ENCODE data around the gene SYT8.

Gene SYT8

DNA sequence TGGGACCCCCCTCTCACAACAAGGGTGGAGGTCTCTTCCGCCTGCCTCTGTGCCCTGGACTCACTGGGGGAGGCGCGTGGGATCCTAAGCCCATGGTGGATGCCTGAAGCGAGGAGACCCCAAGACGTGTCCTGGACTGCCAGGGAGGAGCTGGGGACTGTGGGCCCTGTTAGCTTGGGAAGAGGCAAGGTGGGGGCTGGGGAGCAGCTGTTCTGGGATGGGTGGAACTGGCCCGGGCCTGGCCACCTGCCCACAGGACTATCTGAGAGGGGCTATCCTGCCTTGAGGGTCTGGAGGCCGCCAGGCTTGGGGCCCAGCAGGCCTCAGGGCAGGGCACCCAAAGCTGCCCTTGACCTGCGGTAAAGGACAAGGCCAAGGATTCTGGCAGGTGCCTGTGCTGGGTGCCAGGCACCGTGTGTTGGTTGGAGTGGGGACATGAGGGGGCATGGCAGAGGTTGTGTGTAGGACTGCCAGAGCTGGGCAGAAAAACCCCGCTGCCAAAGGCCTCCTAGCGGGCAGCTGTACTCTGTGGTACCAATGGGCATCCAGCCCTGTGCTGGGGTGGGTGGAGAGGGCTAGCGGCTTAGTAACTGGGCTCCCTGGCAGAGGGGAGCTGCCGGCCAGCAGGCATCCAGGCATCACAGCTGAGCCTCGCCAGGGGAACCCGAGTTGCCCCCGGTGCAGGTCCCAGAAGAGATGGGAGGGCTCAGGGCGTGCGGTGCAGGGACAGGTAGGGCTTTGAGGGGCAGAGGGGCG lies 18.8 kb downstream of the SYT8 start:
- Histone ChIP-seq H3K4me3 (ENCODE audit: insufficient read depth, low read depth, low read length) (no peak overlapping the region), H3K36me3 (ENCODE audit: control insufficient read depth, insufficient read depth, low read length) (no peaks in the 10 kb centered on the region), H3K9me3 (ENCODE audit: control insufficient read depth, low read length) (no peaks in the 10 kb centered on the region), H3K27me3 (ENCODE audit: control insufficient read depth, insufficient read depth, low read length, poor library complexity, severe bottlenecking) (no peaks in the 10 kb centered on the region), H3K4me1 (ENCODE audit: control insufficient read depth, insufficient read depth, low read length) (peaks cover under 1% of the 10 kb centered on the region), H3K27ac (ENCODE audit: insufficient read depth, low read depth, low read length, poor library complexity, severe bottlenecking) (no peak overlapping the region)
- 94 to 95% methylated on average over 19 of the region's 19 CpGs for WGBS, 2 experiments

DNA sequence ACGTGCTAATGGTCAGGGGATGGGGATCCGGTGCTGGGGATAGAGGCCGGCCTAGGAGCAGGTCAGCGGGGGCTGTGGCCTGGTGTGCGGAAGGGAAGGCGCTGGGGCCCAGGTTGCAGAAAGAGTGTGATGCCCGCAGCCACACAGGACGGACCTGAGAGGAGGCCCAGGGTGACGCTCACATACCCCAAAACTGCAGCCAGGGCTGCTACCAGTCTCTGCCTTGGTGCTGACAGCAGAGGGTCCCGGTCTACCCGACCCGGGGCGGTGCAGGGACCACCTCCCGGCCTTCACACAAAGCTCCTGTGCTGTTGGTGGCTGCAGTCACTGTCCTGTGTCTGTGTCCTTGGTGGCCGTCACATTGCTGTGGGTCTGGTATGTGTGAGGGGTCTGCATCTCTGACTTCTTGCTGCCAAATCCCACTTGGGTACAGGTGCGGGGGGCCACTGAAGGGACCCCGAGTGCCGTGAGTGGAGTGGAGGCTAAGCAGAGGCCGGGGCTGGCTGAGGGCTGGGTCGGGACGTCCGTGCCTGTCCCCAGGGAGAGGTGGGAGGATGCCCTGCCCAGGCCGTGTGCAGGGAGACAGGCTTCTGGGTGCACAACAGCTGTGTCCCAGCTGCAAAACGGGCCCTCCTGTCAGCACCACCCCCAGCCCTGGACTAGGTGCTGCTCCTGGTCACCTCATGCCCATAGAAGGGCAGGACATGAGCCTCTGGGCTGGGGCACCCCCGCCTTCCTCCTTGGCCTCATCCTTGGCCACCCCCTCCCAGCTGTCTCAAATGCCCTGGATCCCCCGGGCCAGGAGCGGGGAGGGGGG lies 19.6 kb downstream of the SYT8 start:
- Histone ChIP-seq H3K27me3 (ENCODE audit: control insufficient read depth, insufficient read depth, low read length, poor library complexity, severe bottlenecking) (no peaks in the 10 kb centered on the region), H3K27ac (ENCODE audit: insufficient read depth, low read depth, low read length, poor library complexity, severe bottlenecking) (no peak overlapping the region), H3K36me3 (ENCODE audit: control insufficient read depth, insufficient read depth, low read length) (no peaks in the 10 kb centered on the region), H3K4me1 (ENCODE audit: control insufficient read depth, insufficient read depth, low read length) (peaks cover 4% of the 10 kb centered on the region), H3K9me3 (ENCODE audit: control insufficient read depth, low read length) (no peaks in the 10 kb centered on the region), H3K4me3 (ENCODE audit: insufficient read depth, low read depth, low read length) (no peak overlapping the region)
- WGBS, 2 experiments: 90 to 91% methylated on average over 27 of the region's 27 CpGs

DNA sequence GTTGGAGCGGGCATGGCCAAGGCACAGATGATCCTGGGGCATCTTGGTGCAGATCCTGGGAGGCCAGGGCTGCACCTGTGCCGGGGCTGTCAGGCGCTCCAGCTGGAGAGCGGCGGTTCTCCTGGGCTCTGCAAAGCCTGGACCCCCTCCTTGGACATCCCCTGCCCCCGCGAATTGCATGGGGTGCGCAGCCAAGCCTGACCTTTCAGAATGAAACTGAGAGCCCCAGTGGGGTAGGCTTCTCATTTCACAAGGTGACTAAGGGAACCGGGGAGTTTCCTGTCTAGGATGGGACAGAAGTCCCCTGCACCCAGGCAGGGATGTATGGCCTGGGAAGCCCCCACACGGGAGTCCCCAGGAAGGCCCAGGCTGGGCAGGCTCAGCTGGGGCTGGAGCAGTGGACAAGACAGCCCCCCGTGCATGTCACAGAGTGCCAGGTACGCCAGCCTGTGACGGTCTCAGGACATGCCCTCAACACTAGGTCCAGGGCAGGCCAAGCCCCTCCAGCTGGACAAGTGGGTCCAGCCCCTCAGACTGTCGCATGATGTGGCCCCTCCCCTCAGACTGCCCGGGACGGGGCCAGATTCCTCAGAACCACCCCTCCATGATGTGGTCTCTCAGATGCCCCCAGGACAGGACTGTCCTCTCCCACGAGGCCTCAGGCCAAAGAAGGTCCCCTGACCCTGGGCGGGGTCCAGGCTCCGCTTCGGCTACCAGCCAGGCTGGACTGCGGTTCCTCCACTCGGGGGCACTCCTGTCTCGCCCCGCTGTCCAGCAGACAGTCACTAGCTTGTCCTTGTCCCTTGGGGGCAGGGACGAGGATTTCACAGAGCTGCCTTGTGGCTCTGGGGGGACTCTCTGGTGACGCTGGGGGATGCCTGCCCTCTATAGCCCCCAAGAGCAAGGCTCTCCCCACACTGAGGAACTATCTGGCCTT lies 20.4 kb downstream of the SYT8 start:
- no peaks in the 10 kb centered on the region for H3K36me3 ChIP-seq (ENCODE audit: control insufficient read depth, insufficient read depth, low read length)
- H3K4me3 ChIP-seq (ENCODE audit: insufficient read depth, low read depth, low read length): no peak overlapping the region
- H3K27ac ChIP-seq (ENCODE audit: insufficient read depth, low read depth, low read length, poor library complexity, severe bottlenecking): no peak overlapping the region
- H3K9me3 ChIP-seq (ENCODE audit: control insufficient read depth, low read length): no peaks in the 10 kb centered on the region
- no peaks in the 10 kb centered on the region for H3K27me3 ChIP-seq (ENCODE audit: control insufficient read depth, insufficient read depth, low read length, poor library complexity, severe bottlenecking)
- WGBS, 2 experiments: 84 to 85% methylated on average over 26 of the region's 26 CpGs
- peaks cover 4% of the 10 kb centered on the region for H3K4me1 ChIP-seq (ENCODE audit: control insufficient read depth, insufficient read depth, low read length)

DNA sequence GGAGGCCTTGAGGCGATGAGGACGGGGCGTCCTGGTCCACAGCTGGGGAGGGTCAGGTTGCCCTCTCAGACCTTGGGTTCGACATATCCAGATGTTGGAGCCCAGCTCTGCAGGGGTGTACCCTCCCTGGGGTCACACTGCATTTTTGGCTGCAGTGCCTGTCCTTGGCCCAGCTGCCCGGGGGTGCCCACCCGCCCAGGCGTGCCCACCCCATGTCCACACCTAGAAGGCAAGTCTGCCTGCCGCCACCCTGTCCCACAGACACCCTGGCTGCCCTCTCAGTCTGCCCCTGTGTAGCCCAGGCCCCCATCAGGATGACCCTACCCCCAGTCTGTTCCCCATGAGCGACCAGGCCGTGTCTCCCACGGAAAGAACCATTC lies 21.1 kb downstream of the SYT8 start:
- no peak overlapping the region for H3K4me3 ChIP-seq (ENCODE audit: insufficient read depth, low read depth, low read length)
- 94% methylated on average over 11 of the region's 11 CpGs for WGBS, 2 experiments
- H3K27ac ChIP-seq (ENCODE audit: insufficient read depth, low read depth, low read length, poor library complexity, severe bottlenecking): no peak overlapping the region
- peaks cover 4% of the 10 kb centered on the region for H3K4me1 ChIP-seq (ENCODE audit: control insufficient read depth, insufficient read depth, low read length)
- no peaks in the 10 kb centered on the region for H3K27me3 ChIP-seq (ENCODE audit: control insufficient read depth, insufficient read depth, low read length, poor library complexity, severe bottlenecking)
- no peaks in the 10 kb centered on the region for H3K36me3 ChIP-seq (ENCODE audit: control insufficient read depth, insufficient read depth, low read length)
- H3K9me3 ChIP-seq (ENCODE audit: control insufficient read depth, low read length): no peaks in the 10 kb centered on the region

DNA sequence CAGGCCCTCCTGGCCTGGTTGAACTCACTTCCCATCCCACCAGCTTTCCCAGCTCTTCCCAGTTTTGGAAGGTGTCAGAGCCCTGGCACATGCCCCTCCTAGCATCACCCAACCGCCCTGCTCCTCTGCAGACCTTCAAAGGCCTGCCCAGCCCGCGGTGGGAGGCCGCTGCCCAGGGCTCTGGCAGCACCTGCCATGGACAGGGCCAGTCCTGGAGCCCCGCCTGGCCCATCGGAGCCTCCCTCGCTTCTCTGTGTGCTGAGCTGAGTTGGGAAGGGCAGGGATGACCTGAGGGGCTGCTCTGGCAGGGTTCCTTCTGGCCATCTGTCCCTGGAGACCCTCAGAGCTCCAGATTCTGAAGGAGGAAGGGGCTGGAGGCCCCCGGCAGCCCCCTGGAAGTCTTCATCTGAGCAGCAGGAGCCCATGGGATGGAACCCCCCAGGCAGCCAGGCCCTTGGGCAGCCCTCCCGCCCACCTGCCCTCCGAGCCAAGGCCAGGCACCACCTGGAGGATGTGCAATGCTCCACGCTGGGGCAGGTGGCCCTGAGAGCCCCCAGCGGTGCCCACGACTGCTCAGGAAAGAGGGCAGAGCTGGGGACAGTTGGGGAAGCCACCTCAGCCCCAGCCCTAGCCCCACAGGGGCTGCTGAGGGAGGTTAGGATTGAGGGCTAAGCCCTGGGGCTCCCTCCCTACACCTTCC lies 21.7 kb downstream of the SYT8 start:
- 94 to 95% methylated on average over 13 of the region's 13 CpGs for WGBS, 2 experiments
- H3K27me3 ChIP-seq (ENCODE audit: control insufficient read depth, insufficient read depth, low read length, poor library complexity, severe bottlenecking): no peaks in the 10 kb centered on the region
- no peak overlapping the region for H3K4me3 ChIP-seq (ENCODE audit: insufficient read depth, low read depth, low read length)
- H3K9me3 ChIP-seq (ENCODE audit: control insufficient read depth, low read length): no peaks in the 10 kb centered on the region
- peaks cover 4% of the 10 kb centered on the region for H3K4me1 ChIP-seq (ENCODE audit: control insufficient read depth, insufficient read depth, low read length)
- H3K36me3 ChIP-seq (ENCODE audit: control insufficient read depth, insufficient read depth, low read length): no peaks in the 10 kb centered on the region
- H3K27ac ChIP-seq (ENCODE audit: insufficient read depth, low read depth, low read length, poor library complexity, severe bottlenecking): no peak overlapping the region

DNA sequence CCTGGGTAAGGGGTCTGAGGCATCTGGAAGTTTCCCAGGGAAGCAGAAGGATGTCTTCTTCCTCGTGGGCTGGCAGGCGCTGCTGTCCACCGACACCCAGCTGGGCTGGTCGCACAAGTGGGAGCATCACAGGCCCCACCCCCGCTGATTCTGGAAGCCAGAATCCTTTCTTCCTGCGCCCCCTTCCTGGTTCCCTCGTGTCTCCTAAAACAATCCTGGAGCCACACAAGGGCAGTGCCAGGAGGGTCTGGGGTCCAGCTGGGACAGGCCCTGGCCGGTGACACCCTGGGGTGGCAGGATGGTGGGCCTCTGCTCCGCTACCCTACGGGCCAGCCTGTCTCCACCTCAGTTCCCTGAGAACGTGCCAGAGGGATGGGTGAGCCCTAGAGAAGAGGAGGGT lies 22.3 kb downstream of the SYT8 start:
- WGBS, 2 experiments: 92% methylated on average over 11 of the region's 11 CpGs
- no peak overlapping the region for H3K4me3 ChIP-seq (ENCODE audit: insufficient read depth, low read depth, low read length)
- H3K9me3 ChIP-seq (ENCODE audit: control insufficient read depth, low read length): no peaks in the 10 kb centered on the region
- H3K27ac ChIP-seq (ENCODE audit: insufficient read depth, low read depth, low read length, poor library complexity, severe bottlenecking): no peak overlapping the region
- H3K4me1 ChIP-seq (ENCODE audit: control insufficient read depth, insufficient read depth, low read length): peaks cover 4% of the 10 kb centered on the region
- no peaks in the 10 kb centered on the region for H3K36me3 ChIP-seq (ENCODE audit: control insufficient read depth, insufficient read depth, low read length)
- no peaks in the 10 kb centered on the region for H3K27me3 ChIP-seq (ENCODE audit: control insufficient read depth, insufficient read depth, low read length, poor library complexity, severe bottlenecking)

DNA sequence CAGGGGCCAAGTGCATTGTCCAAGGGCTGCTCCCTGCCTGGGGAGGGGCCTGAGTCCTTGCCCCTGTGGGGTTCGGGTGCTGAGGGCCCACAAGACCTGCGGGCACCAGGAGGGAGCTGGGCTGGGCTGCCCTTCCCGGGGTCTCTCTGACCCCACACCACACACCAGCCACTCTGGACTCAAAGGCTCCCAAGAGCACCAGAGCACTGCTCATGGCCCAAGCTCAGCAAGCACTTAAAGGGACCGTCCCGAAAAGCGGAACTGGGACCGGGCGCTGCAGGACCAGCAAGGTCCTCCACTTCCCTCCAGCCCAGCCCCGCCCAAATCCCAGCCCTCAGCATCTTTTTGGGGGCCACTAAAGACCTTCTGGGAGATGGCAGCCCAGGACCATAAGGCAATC lies 23.4 kb downstream of the SYT8 start:
- H3K4me3 ChIP-seq (ENCODE audit: insufficient read depth, low read depth, low read length): no peak overlapping the region
- no peaks in the 10 kb centered on the region for H3K9me3 ChIP-seq (ENCODE audit: control insufficient read depth, low read length)
- H3K4me1 ChIP-seq (ENCODE audit: control insufficient read depth, insufficient read depth, low read length): peaks cover 4% of the 10 kb centered on the region
- no peaks in the 10 kb centered on the region for H3K27me3 ChIP-seq (ENCODE audit: control insufficient read depth, insufficient read depth, low read length, poor library complexity, severe bottlenecking)
- 92 to 94% methylated on average over 9 of the region's 9 CpGs for WGBS, 2 experiments
- no peaks in the 10 kb centered on the region for H3K36me3 ChIP-seq (ENCODE audit: control insufficient read depth, insufficient read depth, low read length)
- H3K27ac ChIP-seq (ENCODE audit: insufficient read depth, low read depth, low read length, poor library complexity, severe bottlenecking): no peak overlapping the region

DNA sequence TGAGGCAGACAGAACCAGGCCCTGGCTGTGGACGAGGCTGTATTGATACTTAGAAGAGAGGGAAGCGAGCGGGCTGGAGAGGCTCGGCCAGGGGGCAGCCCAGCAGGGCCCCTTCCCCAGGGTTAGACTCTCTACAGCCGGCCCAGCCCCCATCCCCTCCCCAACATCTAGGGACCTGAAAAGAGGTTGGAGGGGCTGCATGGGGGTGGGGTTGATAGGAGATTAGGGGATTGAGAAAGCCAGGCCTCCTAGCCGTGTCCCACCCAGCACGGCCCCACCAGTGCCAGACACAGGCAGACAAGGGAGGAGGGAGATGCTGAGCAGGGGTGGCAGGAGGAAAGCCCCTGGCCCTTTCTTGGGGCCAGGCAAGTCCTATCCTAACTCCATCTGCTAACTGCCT lies 23.8 kb downstream of the SYT8 start:
- Histone ChIP-seq H3K36me3 (ENCODE audit: control insufficient read depth, insufficient read depth, low read length) (no peaks in the 10 kb centered on the region), H3K27me3 (ENCODE audit: control insufficient read depth, insufficient read depth, low read length, poor library complexity, severe bottlenecking) (no peaks in the 10 kb centered on the region), H3K9me3 (ENCODE audit: control insufficient read depth, low read length) (no peaks in the 10 kb centered on the region), H3K4me3 (ENCODE audit: insufficient read depth, low read depth, low read length) (no peak overlapping the region), H3K27ac (ENCODE audit: insufficient read depth, low read depth, low read length, poor library complexity, severe bottlenecking) (no peak overlapping the region), H3K4me1 (ENCODE audit: control insufficient read depth, insufficient read depth, low read length) (peaks cover 4% of the 10 kb centered on the region)
- WGBS, 2 experiments: 60 to 66% methylated on average over 6 of the region's 7 CpGs

DNA sequence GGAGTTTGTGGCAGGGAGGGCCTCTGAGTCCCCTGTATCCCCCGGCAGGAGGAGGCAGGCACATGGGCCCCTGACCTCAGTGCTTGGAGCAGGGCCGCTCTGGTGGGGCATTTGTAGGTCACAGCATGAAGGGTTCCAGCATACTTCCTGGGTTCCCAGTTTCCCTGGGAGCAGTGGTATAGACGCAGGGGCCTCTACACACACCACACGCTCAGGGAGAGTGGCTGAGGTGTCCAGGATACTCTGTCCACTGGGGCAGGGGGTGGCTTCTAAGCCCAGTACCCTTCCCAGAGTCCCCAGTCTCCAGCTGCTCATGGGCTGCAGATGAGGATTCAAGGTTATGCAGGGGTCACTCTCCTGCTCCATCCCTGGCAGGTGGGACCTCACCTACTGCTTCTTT lies 24.2 kb downstream of the SYT8 start:
- Histone ChIP-seq H3K4me3 (ENCODE audit: insufficient read depth, low read depth, low read length) (no peak overlapping the region), H3K4me1 (ENCODE audit: control insufficient read depth, insufficient read depth, low read length) (peaks cover 8% of the 10 kb centered on the region), H3K36me3 (ENCODE audit: control insufficient read depth, insufficient read depth, low read length) (no peaks in the 10 kb centered on the region), H3K27ac (ENCODE audit: insufficient read depth, low read depth, low read length, poor library complexity, severe bottlenecking) (no peak overlapping the region), H3K27me3 (ENCODE audit: control insufficient read depth, insufficient read depth, low read length, poor library complexity, severe bottlenecking) (no peaks in the 10 kb centered on the region), H3K9me3 (ENCODE audit: control insufficient read depth, low read length) (no peaks in the 10 kb centered on the region)
- WGBS, 2 experiments: 88 to 89% methylated on average over 4 of the region's 4 CpGs
